Mesenchymal stem cell (in vitro differentiated cells and primary cell): ENCODE measurements around the gene ARL15.

ENCODE experiments used
- DNase-seq: peaks from one replicate; pipeline ENCODE4 v3.0.0-alpha.2; 2013
- H2AFZ ChIP-seq: one replicate; pipeline ENCODE4 v1.6.1; 2013; ENCODE audit warnings: low read depth, mild to moderate bottlenecking, control low read depth, inconsistent platforms, low read length, moderate library complexity
- H2AK5ac ChIP-seq: 2 replicates; pipeline ENCODE4 v1.6.1; 2013; ENCODE audit warnings: low read length, moderate library complexity, mild to moderate bottlenecking, inconsistent platforms; ENCODE audit not compliant: severe bottlenecking
- H2BK120ac ChIP-seq: one replicate; pipeline ENCODE4 v1.6.1; 2013; ENCODE audit warnings: low read depth, mild to moderate bottlenecking, inconsistent platforms, low read length, moderate library complexity
- H2BK12ac ChIP-seq, 2 experiments: one replicate each; pipeline ENCODE4 v1.6.1; 2013; ENCODE audit warnings: inconsistent platforms in 2 of 2, low read length in 2 of 2, mild to moderate bottlenecking in 2 of 2, moderate library complexity in 2 of 2, control low read depth in 1 of 2
- H2BK15ac ChIP-seq: one replicate; pipeline ENCODE4 v1.6.1; 2013; ENCODE audit warnings: mild to moderate bottlenecking, low read depth, inconsistent platforms; ENCODE audit not compliant: poor library complexity, severe bottlenecking
- H2BK5ac ChIP-seq: 2 replicates; pipeline ENCODE4 v1.6.1; 2013; ENCODE audit warnings: low read depth, mild to moderate bottlenecking, low read length, control low read depth, inconsistent platforms; ENCODE audit not compliant: poor library complexity, severe bottlenecking
- H3K14ac ChIP-seq, 2 experiments: one replicate each; pipeline ENCODE4 v1.6.1; 2013; ENCODE audit warnings: inconsistent platforms in 2 of 2, low read length in 2 of 2, control low read depth in 1 of 2, mild to moderate bottlenecking in 1 of 2, moderate library complexity in 1 of 2
- H3K18ac ChIP-seq, 2 experiments: one replicate each; pipeline ENCODE4 v1.6.1; 2013; ENCODE audit warnings: inconsistent platforms in 2 of 2, low read length in 2 of 2, control low read depth in 1 of 2, low read depth in 1 of 2, mild to moderate bottlenecking in 1 of 2
- H3K23ac ChIP-seq, 2 experiments: one replicate each; pipeline ENCODE4 v1.6.1; 2013; ENCODE audit warnings: inconsistent platforms in 2 of 2, low read length in 2 of 2, mild to moderate bottlenecking in 2 of 2, moderate library complexity in 2 of 2, control low read depth in 1 of 2
- H3K27ac ChIP-seq: 2 replicates; pipeline ENCODE4 v1.5.1; 2013; ENCODE audit warnings: mild to moderate bottlenecking, moderate library complexity, low read length, control low read depth, inconsistent platforms; ENCODE audit not compliant: poor library complexity, severe bottlenecking
- H3K27me3 ChIP-seq, 2 experiments: 2 replicates each; pipeline versions ENCODE4 v1.6.1 to v1.7.0; 2013; ENCODE audit warnings: low read length in 2 of 2, mild to moderate bottlenecking in 2 of 2, moderate library complexity in 2 of 2, control low read depth in 1 of 2, inconsistent platforms in 1 of 2; ENCODE audit not compliant: control insufficient read depth in 1 of 2, insufficient read depth in 1 of 2
- H3K36me3 ChIP-seq, 2 experiments: 2 replicates each; pipeline versions ENCODE4 v1.6.1 to v1.7.0; 2013; ENCODE audit warnings: low read length in 2 of 2, control low read depth in 1 of 2, inconsistent platforms in 1 of 2, low read depth in 1 of 2, mild to moderate bottlenecking in 1 of 2; ENCODE audit not compliant: insufficient read depth in 2 of 2, control insufficient read depth in 1 of 2
- H3K4ac ChIP-seq, 2 experiments: one replicate each; pipeline ENCODE4 v1.6.1; 2013; ENCODE audit warnings: inconsistent platforms in 2 of 2, low read length in 2 of 2, mild to moderate bottlenecking in 2 of 2, moderate library complexity in 2 of 2, control low read depth in 1 of 2, low read depth in 1 of 2
- H3K4me1 ChIP-seq: 2 replicates; pipeline ENCODE4 v1.6.1; 2013; ENCODE audit warnings: low read depth, low read length, control low read depth; ENCODE audit not compliant: control insufficient read depth, insufficient read depth
- H3K4me2 ChIP-seq: 2 replicates; pipeline ENCODE4 v1.6.1; 2013; ENCODE audit warnings: low read length, mild to moderate bottlenecking, inconsistent platforms; ENCODE audit not compliant: poor library complexity, severe bottlenecking
- H3K4me3 ChIP-seq, 2 experiments: 2 replicates each; pipeline versions ENCODE4 v1.5.1 to v1.7.0; 2013; ENCODE audit warnings: low read length in 2 of 2, mild to moderate bottlenecking in 2 of 2, control low read depth in 1 of 2, low read depth in 1 of 2; ENCODE audit not compliant: insufficient read depth in 1 of 2
- H3K79me1 ChIP-seq: replicated peaks from 2 replicates; pipeline ENCODE4 v1.6.1; 2013; ENCODE audit warnings: mild to moderate bottlenecking, control low read depth, low read length, inconsistent platforms; ENCODE audit not compliant: poor library complexity, severe bottlenecking
- H3K9ac ChIP-seq: 2 replicates; pipeline ENCODE4 v1.7.0; 2013; ENCODE audit warnings: mild to moderate bottlenecking, low read length, moderate library complexity
- H3K9me3 ChIP-seq: 2 replicates; pipeline ENCODE4 v1.7.0; 2013; ENCODE audit warnings: mild to moderate bottlenecking, low read length; ENCODE audit not compliant: control insufficient read depth
- H4K8ac ChIP-seq: one replicate; pipeline ENCODE4 v1.6.1; 2013; ENCODE audit warnings: inconsistent platforms, mild to moderate bottlenecking, low read length, moderate library complexity
- H4K91ac ChIP-seq: one replicate; pipeline ENCODE4 v1.6.1; 2013; ENCODE audit warnings: mild to moderate bottlenecking, low read length, inconsistent platforms
- WGBS: methylation state at CpG from one replicate; pipeline ENCODE4 v1.1.7; 2013; ENCODE audit warnings: mixed read lengths; 5-methylcytosine and 5-hydroxymethylcytosine counted together

Gene ARL15

GRCh38 chr5:53950621-53951020 is 359.8 kb downstream of the ARL15 start:
- Histone ChIP-seq H3K36me3 (no peaks in the 10 kb centered on the region), H3K27ac (no peak overlapping the region), H3K27me3 (no peaks in the 10 kb centered on the region), H3K9ac (peak overlapping the region; percentile 60), H4K91ac (no peak overlapping the region), H3K79me1 (no peaks in the 10 kb centered on the region), H3K4me1 (no peaks in the 10 kb centered on the region), H3K4me2 (no peak overlapping the region), H2AK5ac (no peak overlapping the region), H2AFZ (no peak overlapping the region), H3K18ac (no peak overlapping the region), H3K23ac (no peak overlapping the region), H3K4ac (no peak overlapping the region), H3K14ac (no peak overlapping the region), H2BK15ac (no peak overlapping the region), H2BK120ac (no peak overlapping the region), H3K4me3 (peak overlapping the region in 1 of 2 experiments; percentile 23), H2BK12ac (no peak overlapping the region), H4K8ac (no peak overlapping the region), H3K9me3 (peaks cover 3% of the 10 kb centered on the region), H2BK5ac (no peak overlapping the region)
- 91% methylated on average over 3 of the region's 3 CpGs for WGBS
- DNase-seq: no peak

GRCh38 chr5:53948598-53948997 is 361.8 kb downstream of the ARL15 start:
- Histone ChIP-seq H4K8ac (no peak overlapping the region), H3K79me1 (no peaks in the 10 kb centered on the region), H3K4me3 (no peak overlapping the region), H3K18ac (no peak overlapping the region), H3K4me2 (no peak overlapping the region), H3K36me3 (no peaks in the 10 kb centered on the region), H2BK5ac (no peak overlapping the region), H3K9me3 (no peaks in the 10 kb centered on the region), H2BK15ac (no peak overlapping the region), H2BK120ac (no peak overlapping the region), H3K27ac (no peak overlapping the region), H2BK12ac (no peak overlapping the region), H3K4me1 (no peaks in the 10 kb centered on the region), H3K27me3 (no peaks in the 10 kb centered on the region), H2AFZ (no peak overlapping the region), H3K23ac (no peak overlapping the region), H3K4ac (no peak overlapping the region), H3K14ac (no peak overlapping the region), H2AK5ac (no peak overlapping the region), H4K91ac (no peak overlapping the region), H3K9ac (no peak overlapping the region)
- 98% methylated on average over 2 of the region's 4 CpGs for WGBS
- DNase-seq: no peak

- WGBS: 90% methylated on average over 1 of the region's 5 CpGs
- Histone ChIP-seq H2BK120ac (no peak overlapping the region), H3K4ac (no peak overlapping the region), H3K79me1 (no peaks in the 10 kb centered on the region), H3K4me3 (no peak overlapping the region), H4K91ac (no peak overlapping the region), H3K27me3 (no peaks in the 10 kb centered on the region), H2BK15ac (no peak overlapping the region), H3K23ac (no peak overlapping the region), H3K4me1 (no peaks in the 10 kb centered on the region), H3K14ac (no peak overlapping the region), H3K4me2 (no peak overlapping the region), H3K9me3 (no peaks in the 10 kb centered on the region), H3K36me3 (no peaks in the 10 kb centered on the region), H3K9ac (no peak overlapping the region), H2BK5ac (no peak overlapping the region), H4K8ac (no peak overlapping the region), H2AFZ (no peak overlapping the region), H3K18ac (no peak overlapping the region), H2BK12ac (no peak overlapping the region), H2AK5ac (no peak overlapping the region), H3K27ac (no peak overlapping the region)
- no peak for DNase-seq
Measured at GRCh38 chr5:53946405-53947100, 363.8 kb downstream of the ARL15 start.

GRCh38 chr5:53944981-53945380 is 365.4 kb downstream of the ARL15 start:
- 0% methylated on average over 1 of the region's 7 CpGs for WGBS
- Histone ChIP-seq H3K23ac (no peak overlapping the region), H3K27me3 (no peaks in the 10 kb centered on the region), H3K27ac (no peak overlapping the region), H3K9me3 (no peaks in the 10 kb centered on the region), H2BK120ac (no peak overlapping the region), H3K4me2 (no peak overlapping the region), H3K9ac (no peak overlapping the region), H2BK5ac (no peak overlapping the region), H2AFZ (no peak overlapping the region), H4K91ac (no peak overlapping the region), H3K36me3 (no peaks in the 10 kb centered on the region), H2BK15ac (no peak overlapping the region), H3K18ac (no peak overlapping the region), H3K14ac (no peak overlapping the region), H3K79me1 (no peaks in the 10 kb centered on the region), H3K4ac (no peak overlapping the region), H4K8ac (no peak overlapping the region), H2BK12ac (no peak overlapping the region), H3K4me3 (no peak overlapping the region), H3K4me1 (no peaks in the 10 kb centered on the region), H2AK5ac (no peak overlapping the region)
- peak; percentile 69 for DNase-seq
